DND-41 (cell line): Measurements from ENCODE around the gene DUOX2.

ENCODE experiments used
- EZH2 ChIP-seq: IDR thresholded peaks from 3 replicates; pipeline ENCODE4 v1.6.1; 2012; ENCODE audit warnings: borderline replicate concordance, low read depth, mild to moderate bottlenecking, moderate library complexity, low read length, inconsistent platforms; ENCODE audit not compliant: severe bottlenecking
- TF ChIP-seq, protein P1 (sequence below): IDR thresholded peaks from 2 replicates; pipeline ENCODE4 v1.5.1; 2012; ENCODE audit warnings: borderline replicate concordance, low read length, moderate library complexity, mild to moderate bottlenecking; ENCODE audit not compliant: poor library complexity, severe bottlenecking; ENCODE audit errors: extremely low read depth

GRCh38 chr15:45105586-45105985 lies 8.4 kb downstream of the DUOX2 start:
- TF ChIP-seq, protein P1, sequence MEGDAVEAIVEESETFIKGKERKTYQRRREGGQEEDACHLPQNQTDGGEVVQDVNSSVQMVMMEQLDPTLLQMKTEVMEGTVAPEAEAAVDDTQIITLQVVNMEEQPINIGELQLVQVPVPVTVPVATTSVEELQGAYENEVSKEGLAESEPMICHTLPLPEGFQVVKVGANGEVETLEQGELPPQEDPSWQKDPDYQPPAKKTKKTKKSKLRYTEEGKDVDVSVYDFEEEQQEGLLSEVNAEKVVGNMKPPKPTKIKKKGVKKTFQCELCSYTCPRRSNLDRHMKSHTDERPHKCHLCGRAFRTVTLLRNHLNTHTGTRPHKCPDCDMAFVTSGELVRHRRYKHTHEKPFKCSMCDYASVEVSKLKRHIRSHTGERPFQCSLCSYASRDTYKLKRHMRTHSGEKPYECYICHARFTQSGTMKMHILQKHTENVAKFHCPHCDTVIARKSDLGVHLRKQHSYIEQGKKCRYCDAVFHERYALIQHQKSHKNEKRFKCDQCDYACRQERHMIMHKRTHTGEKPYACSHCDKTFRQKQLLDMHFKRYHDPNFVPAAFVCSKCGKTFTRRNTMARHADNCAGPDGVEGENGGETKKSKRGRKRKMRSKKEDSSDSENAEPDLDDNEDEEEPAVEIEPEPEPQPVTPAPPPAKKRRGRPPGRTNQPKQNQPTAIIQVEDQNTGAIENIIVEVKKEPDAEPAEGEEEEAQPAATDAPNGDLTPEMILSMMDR, result no peak
- no peak for TF ChIP-seq EZH2
